ENCODE data around the gene METTL27.
"Not testable (repeated sequence)": the region's sequence is repeated elsewhere in the genome, so short reads cannot be mapped to it uniquely, and the experiment has no call there.

The METTL27 gene

GRCh38 chr7:73809467-73809951, 32.8 kb downstream of the METTL27 start:
- no peak for TF ChIP-seq CTCF (IDR thresholded peaks at IDR 0.05; ENCODE audit: control extremely low read depth, extremely low read depth, low read depth, missing control alignments)
- ChIA-PET CTCF (interaction anchor here (1.0 kb wide), 1 partner anchor 41 kb away, joined by 3 read pairs; no protein-coding TSS in a partner anchor), POLR2A (no interaction called here)
- DNase-seq (ENCODE audit: extremely low spot score) = no peak

GRCh38 chr7:73802459-73802858, 39.9 kb downstream of the METTL27 start:
- no peak for DNase-seq (ENCODE audit: extremely low spot score)
- ChIA-PET CTCF (no interaction called here), POLR2A (no interaction called here)
- no peak for TF ChIP-seq CTCF (IDR thresholded peaks at IDR 0.05; ENCODE audit: control extremely low read depth, extremely low read depth, low read depth, missing control alignments)

- POLR2A ChIA-PET = no interaction called here
- DNase-seq (ENCODE audit: extremely low spot score) = no peak
- TF ChIP-seq CTCF (IDR thresholded peaks at IDR 0.05; ENCODE audit: control extremely low read depth, extremely low read depth, low read depth, missing control alignments) = no peak
- CTCF ChIA-PET = interaction anchor here (0.7 kb wide), 1 partner anchor 225 kb away, joined by 3 read pairs; no protein-coding TSS in a partner anchor
These were observed 40.7 kb downstream of the METTL27 start for GRCh38 chr7:73801577-73801976.

GRCh38 chr7:73799282-73800141, 42.8 kb downstream of the METTL27 start:
- no peak for DNase-seq (ENCODE audit: extremely low spot score)
- ChIA-PET POLR2A (no interaction called here), CTCF (no interaction called here)
- no peak for TF ChIP-seq CTCF (IDR thresholded peaks at IDR 0.05; ENCODE audit: control extremely low read depth, extremely low read depth, low read depth, missing control alignments)

GRCh38 chr7:73797176-73797575, 45.1 kb downstream of the METTL27 start:
- CTCF ChIA-PET; POLR2A ChIA-PET; DNase-seq (ENCODE audit: extremely low spot score): not testable (repeated sequence)

- DNase-seq (ENCODE audit: extremely low spot score); POLR2A ChIA-PET: not testable (repeated sequence)
- CTCF ChIA-PET = interaction anchor here (1.2 kb wide), 1 partner anchor 15 kb away, joined by 4 read pairs; no protein-coding TSS in a partner anchor
These were observed 45.7 kb downstream of the METTL27 start for GRCh38 chr7:73796656-73797055.

GRCh38 chr7:73795188-73795587, 47.1 kb downstream of the METTL27 start:
- POLR2A ChIA-PET; DNase-seq (ENCODE audit: extremely low spot score); CTCF ChIA-PET: not testable (repeated sequence)

GRCh38 chr7:73791170-73791690, 51.1 kb downstream of the METTL27 start:
- CTCF ChIA-PET = interaction anchor here (1.3 kb wide), 1 partner anchor 184 kb away, joined by 3 read pairs; no protein-coding TSS in a partner anchor
- POLR2A ChIA-PET; DNase-seq (ENCODE audit: extremely low spot score): not testable (repeated sequence)
